ENCODE results near the gene PYCARD. TPM values are rescaled to one million over a fixed set of nuclear protein-coding genes. Genes with fewer than 3 reads are reported as not detected.
"Not testable (repeated sequence)": the region's sequence is repeated elsewhere in the genome, so short reads cannot be mapped to it uniquely, and the experiment has no call there.

PYCARD gene
- total RNA-seq (2014; rRNA removed; shearing (Covaris generic)) = 17.2 and 27.2 TPM in 2 replicates

GRCh38 chr16:31202414-31203375 is at the start of gene PYCARD:
TSS of gene PYCARD (minus strand) at chr16:31202760. CDS start at chr16:31202690, 70 bp downstream.
- peak; percentile 53 for DNase-seq (ENCODE audit: low spot score)

GRCh38 chr16:31251435-31251834 is 48.9 kb upstream of the PYCARD start:
- in situ Hi-C loops (cut with HindIII; ENCODE audit: low sequenced_read_pairs) = no loop called here

More at GRCh38 chr16:31202414-31203375, at the start of gene PYCARD:
- in situ Hi-C loops (cut with HindIII; ENCODE audit: low sequenced_read_pairs) = no loop called here

DNA sequence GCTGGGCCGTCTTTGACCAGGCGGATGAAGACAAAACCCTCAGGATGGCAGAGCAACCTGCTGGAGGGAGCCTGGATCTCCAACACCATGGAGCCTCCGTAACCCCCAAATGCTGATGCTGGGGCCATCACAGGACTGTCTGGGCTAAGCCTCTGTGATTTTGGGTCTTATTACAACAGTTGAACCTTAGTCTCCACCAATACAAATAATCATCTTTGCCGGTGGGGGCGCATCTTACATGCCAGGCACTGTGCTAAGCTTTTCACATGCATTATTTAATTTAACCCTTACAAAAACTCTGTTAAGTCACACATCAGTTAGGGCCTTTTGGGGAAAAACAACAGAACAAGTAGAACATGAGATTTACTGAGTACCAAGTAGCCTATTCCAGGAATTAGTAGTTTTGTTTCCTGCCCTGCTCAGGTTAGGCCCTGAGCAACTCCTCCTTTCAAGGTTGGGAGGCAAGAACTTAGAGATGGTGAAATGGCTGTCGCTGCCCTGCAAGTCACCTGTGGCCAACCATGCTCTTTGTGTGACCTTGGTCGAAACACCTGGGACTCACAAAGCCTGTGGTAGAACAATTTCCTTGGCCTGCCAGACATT is 48.3 kb upstream of the PYCARD start:
- no peak for DNase-seq (ENCODE audit: low spot score)
- in situ Hi-C loops (cut with HindIII; ENCODE audit: low sequenced_read_pairs) = no loop called here

More at GRCh38 chr16:31251435-31251834, 48.9 kb upstream of the PYCARD start:
- DNase-seq (ENCODE audit: low spot score) = no peak

DNA sequence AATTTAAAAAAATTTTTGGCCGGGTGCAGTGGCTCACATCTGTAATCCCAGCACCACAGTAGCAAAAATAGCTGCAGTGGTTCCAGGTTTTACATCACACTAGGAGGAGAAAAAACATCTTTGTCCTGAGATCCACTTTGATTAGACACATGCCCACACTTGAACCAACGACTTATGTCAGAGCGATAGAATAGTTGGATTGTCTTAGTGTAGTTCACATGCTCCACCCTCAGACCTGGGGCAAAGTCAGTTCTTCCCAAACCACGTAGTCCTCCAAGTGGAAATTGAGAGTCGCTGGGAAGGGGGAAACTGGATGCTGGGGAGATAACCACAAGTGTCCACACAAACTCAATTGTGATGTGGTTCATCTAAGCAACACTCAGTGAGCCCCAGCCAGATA is 45.8 kb upstream of the PYCARD start:
- in situ Hi-C loops (cut with HindIII; ENCODE audit: low sequenced_read_pairs) = no loop called here
- DNase-seq (ENCODE audit: low spot score) = no peak

DNA sequence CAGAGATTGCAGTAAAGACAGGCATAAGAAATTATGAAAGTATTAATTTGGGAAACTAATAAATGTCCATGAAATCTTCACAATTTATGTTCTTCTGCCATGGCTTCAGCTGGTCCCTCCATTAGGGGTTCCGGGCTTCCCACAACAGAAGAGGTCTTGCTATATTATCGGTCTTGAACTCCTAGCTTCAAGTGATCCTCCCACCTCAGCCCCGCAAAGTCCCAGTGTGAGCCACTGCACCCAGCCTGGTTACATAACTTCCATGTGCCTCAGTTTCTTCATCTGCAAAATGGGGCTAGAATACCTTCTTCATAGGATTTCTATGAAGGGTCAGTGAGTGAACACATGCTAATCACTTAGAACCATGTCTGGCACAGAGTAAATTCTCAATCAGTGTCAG is 43.7 kb upstream of the PYCARD start:
- no peak for DNase-seq (ENCODE audit: low spot score)
- in situ Hi-C loops (cut with HindIII; ENCODE audit: low sequenced_read_pairs) = no loop called here

DNA sequence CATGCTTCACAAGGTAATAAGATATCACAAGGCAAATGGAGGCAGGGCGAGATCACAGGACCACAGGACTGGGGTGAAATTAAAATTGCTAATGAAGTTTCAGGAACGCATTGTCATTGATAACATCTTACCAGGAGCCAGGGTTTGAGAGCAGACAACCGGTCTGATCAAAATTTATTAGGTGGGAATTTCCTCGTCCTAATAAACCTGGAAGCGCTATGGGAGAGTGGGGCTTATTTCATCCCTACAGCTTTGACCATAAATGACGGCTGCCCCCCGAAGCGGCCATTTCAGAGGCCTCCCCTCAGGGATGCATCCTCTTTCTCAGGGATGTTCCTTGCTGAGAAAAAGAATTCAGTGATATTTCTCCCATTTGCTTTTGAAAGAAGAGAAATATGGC is 43.0 kb upstream of the PYCARD start:
- DNase-seq (ENCODE audit: low spot score); in situ Hi-C loops (cut with HindIII; ENCODE audit: low sequenced_read_pairs): not testable (repeated sequence)

- in situ Hi-C loops (cut with HindIII; ENCODE audit: low sequenced_read_pairs) = no loop called here
- no peak for DNase-seq (ENCODE audit: low spot score)
Observed at GRCh38 chr16:31243734-31244670, 41.4 kb upstream of the PYCARD start.

DNA sequence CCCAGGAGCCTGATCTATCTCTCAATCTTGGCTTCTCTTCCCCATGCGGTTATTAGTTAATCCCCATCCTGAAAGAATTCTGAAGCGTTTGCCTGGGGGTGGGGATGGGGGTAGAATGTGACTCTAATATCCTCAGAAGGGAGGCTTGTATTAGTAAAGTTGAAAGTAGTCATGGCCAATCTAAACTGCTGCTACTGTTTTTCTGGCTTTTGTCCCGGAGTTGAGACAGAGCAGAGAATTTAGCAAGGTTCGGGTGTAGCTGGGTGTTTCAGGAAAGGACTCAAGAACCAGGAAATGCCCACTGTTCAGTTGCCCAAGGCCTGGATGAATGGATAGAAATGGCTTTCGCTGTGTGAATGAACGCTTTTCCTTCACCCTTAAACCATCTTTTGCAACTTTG is 39.6 kb upstream of the PYCARD start:
- in situ Hi-C loops (cut with HindIII; ENCODE audit: low sequenced_read_pairs) = no loop called here
- DNase-seq (ENCODE audit: low spot score) = no peak

DNA sequence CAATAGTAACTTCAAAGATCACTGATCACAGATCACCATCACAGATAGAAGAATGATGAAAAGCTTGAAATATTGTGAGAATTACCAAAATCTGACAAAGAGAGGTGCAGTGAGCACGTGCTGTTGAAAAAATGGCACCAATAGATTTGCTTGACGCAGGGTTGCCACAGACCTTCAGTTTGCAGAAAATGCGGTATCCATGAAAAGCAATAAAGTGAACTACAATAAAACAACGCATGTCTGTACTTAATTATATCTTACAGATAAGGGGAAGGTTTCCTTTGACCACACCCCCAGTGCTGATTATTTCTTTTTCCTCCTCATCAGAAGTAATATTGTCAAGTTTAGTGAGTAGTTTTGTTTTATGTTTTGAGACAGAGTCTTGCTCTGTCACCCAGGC is 35.5 kb upstream of the PYCARD start:
- in situ Hi-C loops (cut with HindIII; ENCODE audit: low sequenced_read_pairs) = no loop called here
- no peak for DNase-seq (ENCODE audit: low spot score)

- DNase-seq (ENCODE audit: low spot score) = no peak
- in situ Hi-C loops (cut with HindIII; ENCODE audit: low sequenced_read_pairs) = no loop called here
Observed at GRCh38 chr16:31229501-31229900, 26.9 kb upstream of the PYCARD start.

- DNase-seq (ENCODE audit: low spot score) = no peak
- in situ Hi-C loops (cut with HindIII; ENCODE audit: low sequenced_read_pairs) = no loop called here
Observed at GRCh38 chr16:31228206-31228605, 25.6 kb upstream of the PYCARD start.

GRCh38 chr16:31225193-31225592 is 22.6 kb upstream of the PYCARD start:
- DNase-seq (ENCODE audit: low spot score) = no peak
- in situ Hi-C loops (cut with HindIII; ENCODE audit: low sequenced_read_pairs) = no loop called here

GRCh38 chr16:31224092-31224955 is 21.8 kb upstream of the PYCARD start:
- DNase-seq (ENCODE audit: low spot score) = no peak
- in situ Hi-C loops (cut with HindIII; ENCODE audit: low sequenced_read_pairs) = no loop called here

DNA sequence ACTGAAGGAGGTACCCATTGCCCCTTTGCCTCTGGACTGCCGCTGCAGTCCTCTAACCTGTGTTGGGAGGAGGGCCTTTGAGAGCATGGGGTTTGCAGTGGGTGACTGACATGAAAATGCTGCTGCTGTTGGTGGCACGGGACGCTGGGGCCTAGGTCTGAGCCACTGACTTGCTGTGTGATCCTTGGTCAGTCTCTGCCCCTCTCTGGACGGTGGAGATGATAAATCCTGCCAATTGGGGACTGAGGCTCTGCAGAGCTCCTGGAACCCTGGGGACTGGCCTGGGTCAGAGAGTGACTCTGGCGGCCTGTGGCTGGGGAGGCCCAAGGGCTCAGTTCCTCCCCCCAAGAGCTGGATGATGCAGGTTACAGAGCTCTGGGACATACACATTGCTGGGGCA is 20.5 kb upstream of the PYCARD start:
- in situ Hi-C loops (cut with HindIII; ENCODE audit: low sequenced_read_pairs) = no loop called here

DNA sequence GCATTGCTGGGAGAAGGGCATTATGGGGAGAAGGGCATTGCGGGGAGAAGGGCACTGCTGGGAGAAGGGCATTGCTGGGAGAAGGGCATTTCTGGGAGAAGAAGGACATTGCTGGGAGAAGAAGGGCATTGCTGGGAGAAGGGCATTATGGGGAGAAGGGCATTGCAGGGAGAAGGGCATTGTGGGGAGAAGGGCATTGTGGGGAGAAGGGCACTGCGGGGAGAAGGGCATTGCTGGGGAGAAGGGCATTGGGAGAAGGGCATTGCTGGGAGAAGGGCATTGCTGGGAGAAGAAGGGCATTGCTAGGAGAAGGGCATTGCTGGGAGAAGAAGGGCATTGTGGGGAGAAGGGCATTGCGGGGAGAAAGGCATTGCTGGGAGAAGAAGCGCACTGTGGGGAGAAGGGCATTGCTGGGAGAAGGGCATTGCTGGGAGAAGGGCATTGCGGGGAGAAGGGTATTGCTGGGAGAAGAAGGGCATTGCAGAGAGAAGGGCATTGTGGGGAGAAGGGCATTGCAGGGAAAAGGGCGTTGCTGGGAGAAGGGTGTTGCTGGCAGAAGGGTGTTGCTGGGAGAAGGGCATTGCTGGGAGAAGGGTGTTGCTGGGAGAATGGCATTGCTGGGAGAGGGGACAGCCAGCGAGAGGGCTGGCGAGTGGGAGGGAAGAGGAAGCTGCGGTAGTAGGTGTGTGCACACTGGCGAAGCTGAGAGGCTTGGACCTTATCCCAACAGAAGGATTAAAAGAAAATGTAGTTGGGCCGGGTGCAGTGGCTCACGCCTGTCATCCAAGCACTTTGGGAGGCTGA is 19.0 kb upstream of the PYCARD start:
- no peak for DNase-seq (ENCODE audit: low spot score)
- in situ Hi-C loops (cut with HindIII; ENCODE audit: low sequenced_read_pairs) = no loop called here

More for the DNA sequence above, 20.5 kb upstream of the PYCARD start:
- no peak for DNase-seq (ENCODE audit: low spot score)

DNA sequence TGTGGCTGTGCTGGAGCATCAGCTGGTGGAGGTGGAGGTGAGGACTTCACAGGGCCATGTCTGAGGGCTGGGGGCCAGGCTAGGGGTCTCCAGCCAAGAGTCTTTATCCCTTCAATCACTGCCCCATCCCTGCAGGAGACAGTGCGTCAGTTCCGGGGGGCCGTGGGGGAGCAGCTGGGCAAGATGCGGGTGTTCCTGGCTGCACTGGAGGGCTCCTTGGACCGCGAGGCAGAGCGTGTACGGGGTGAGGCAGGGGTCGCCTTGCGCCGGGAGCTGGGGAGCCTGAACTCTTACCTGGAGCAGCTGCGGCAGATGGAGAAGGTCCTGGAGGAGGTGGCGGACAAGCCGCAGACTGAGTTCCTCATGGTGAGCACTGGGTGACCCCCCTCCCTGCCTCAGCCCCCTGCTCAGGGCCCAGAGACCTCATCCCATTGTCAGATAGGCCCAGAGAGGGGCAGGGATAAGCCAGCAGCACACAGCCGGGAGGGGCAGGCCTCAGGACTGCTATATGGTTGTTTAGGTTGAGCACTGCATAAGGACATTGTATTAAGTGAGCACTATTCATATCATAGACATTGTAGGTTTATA is 16.7 kb upstream of the PYCARD start:
- no peak for DNase-seq (ENCODE audit: low spot score)
- in situ Hi-C loops (cut with HindIII; ENCODE audit: low sequenced_read_pairs) = no loop called here

- in situ Hi-C loops (cut with HindIII; ENCODE audit: low sequenced_read_pairs) = no loop called here
- peak; percentile 57 for DNase-seq (ENCODE audit: low spot score)
Observed at GRCh38 chr16:31217136-31217530, 14.6 kb upstream of the PYCARD start.

All from G401 (cell line).